Uterus (tissue), 4 donors: ENCODE measurements around the gene STK11IP. TPM values are rescaled to one million over a fixed set of nuclear protein-coding genes. Genes with fewer than 3 reads are reported as not detected.

Experiments
- DNase-seq, 2 donors: peaks; one replicate each; pipeline ENCODE4 v3.0.0-alpha.2; 2019 to 2020
- H3K27ac ChIP-seq, 2 donors: fragments of 200-600 bp; sonication (generic); 1 replicate in 1 of 2; 2 replicates in 1 of 2; pipeline ENCODE4 v1.5.1; 2016 to 2018
- H3K27me3 ChIP-seq, 2 donors: fragments of 200-600 bp; sonication (generic); one replicate each; pipeline ENCODE4 v1.5.1; 2018 to 2019; ENCODE audit warnings: control low read depth in 1 of 2
- H3K36me3 ChIP-seq, 2 donors: fragments of 200-600 bp; sonication (generic); one replicate each; pipeline ENCODE4 v1.5.1; 2019; ENCODE audit warnings: control low read depth in 1 of 2
- H3K4me1 ChIP-seq, 2 donors: fragments of 200-600 bp; sonication (generic); one replicate each; pipeline ENCODE4 v1.5.1; 2018 to 2019; ENCODE audit warnings: control low read depth in 1 of 2
- H3K4me3 ChIP-seq, 2 donors: fragments of 200-600 bp; sonication (generic); 1 replicate in 1 of 2; 2 replicates in 1 of 2; pipeline ENCODE4 v1.5.1; 2018 to 2019; ENCODE audit warnings: mild to moderate bottlenecking in 1 of 2
- H3K9me3 ChIP-seq, 2 donors: fragments of 200-600 bp; sonication (generic); one replicate each; pipeline ENCODE4 v1.5.1; 2019; ENCODE audit warnings: control low read depth in 1 of 2
- POLR2A ChIP-seq, 2 donors: fragments of 450-650 bp; IDR thresholded peaks; one replicate each; pipeline ENCODE4 v1.6.1; 2016; ENCODE audit warnings: antibody characterized with exemption in 2 of 2, mild to moderate bottlenecking in 1 of 2, moderate library complexity in 1 of 2
- intact Hi-C: fragments of 100-400 bp; cut with DNase I; formaldehyde crosslinking; loops from one replicate; pipeline ENCODE4 v1.15.1; 2023; ENCODE audit warnings: low total_unique reads
- total RNA-seq, 4 donors: library from RNA; depleted of rRNA in 3 of 4; stranded (reverse); fragments of >200 nt in 3 of 4; gene quantifications; one replicate each; pipeline versions ENCODE4 v1.1.0 to v1.2.4, GENCODE V29; 2014 to 2023
- TF ChIP-seq, protein P1 (sequence below), 4 experiments: fragments of 200-600 bp in 2 of 4; fragments of 450-650 bp in 2 of 4; sonication (generic) in 2 of 4; IDR thresholded peaks; one replicate each; pipeline ENCODE4 v1.5.1; 2016 to 2019; ENCODE audit warnings: antibody characterized with exemption in 4 of 4, mild to moderate bottlenecking in 2 of 4, moderate library complexity in 1 of 4
- donor health status: DM: yes; HTN: yes; CAD: no.

The STK11IP gene
- total RNA-seq, 4 donors from 2014 or later, result 0.51 to 28.0 (median 13.1) TPM

GRCh38 chr2:219563271-219563928, 34.3 kb upstream of the STK11IP start:
- TF ChIP-seq, protein P1, sequence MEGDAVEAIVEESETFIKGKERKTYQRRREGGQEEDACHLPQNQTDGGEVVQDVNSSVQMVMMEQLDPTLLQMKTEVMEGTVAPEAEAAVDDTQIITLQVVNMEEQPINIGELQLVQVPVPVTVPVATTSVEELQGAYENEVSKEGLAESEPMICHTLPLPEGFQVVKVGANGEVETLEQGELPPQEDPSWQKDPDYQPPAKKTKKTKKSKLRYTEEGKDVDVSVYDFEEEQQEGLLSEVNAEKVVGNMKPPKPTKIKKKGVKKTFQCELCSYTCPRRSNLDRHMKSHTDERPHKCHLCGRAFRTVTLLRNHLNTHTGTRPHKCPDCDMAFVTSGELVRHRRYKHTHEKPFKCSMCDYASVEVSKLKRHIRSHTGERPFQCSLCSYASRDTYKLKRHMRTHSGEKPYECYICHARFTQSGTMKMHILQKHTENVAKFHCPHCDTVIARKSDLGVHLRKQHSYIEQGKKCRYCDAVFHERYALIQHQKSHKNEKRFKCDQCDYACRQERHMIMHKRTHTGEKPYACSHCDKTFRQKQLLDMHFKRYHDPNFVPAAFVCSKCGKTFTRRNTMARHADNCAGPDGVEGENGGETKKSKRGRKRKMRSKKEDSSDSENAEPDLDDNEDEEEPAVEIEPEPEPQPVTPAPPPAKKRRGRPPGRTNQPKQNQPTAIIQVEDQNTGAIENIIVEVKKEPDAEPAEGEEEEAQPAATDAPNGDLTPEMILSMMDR (IDR thresholded peaks at IDR 0.05), result no peak
- no peak for TF ChIP-seq POLR2A (IDR thresholded peaks at IDR 0.05)
- intact Hi-C loops, result loop anchor here (10.0 kb wide), 1 partner anchor 71 kb away; no protein-coding TSS in a partner anchor
- Histone ChIP-seq H3K4me3 (no peak overlapping the region), H3K27me3 (no peaks in the 10 kb centered on the region), H3K4me1 (no peaks in the 10 kb centered on the region), H3K9me3 (no peaks in the 10 kb centered on the region), H3K27ac (no peak overlapping the region), H3K36me3 (no peaks in the 10 kb centered on the region)
- no peak for DNase-seq

GRCh38 chr2:219565130-219566080, 32.3 kb upstream of the STK11IP start:
- H3K36me3 ChIP-seq, result no peaks in the 10 kb centered on the region
- H3K4me3 ChIP-seq, result no peak overlapping the region
- TF ChIP-seq, protein P1 (IDR thresholded peaks at IDR 0.05), result no peak
- TF ChIP-seq POLR2A (IDR thresholded peaks at IDR 0.05), result no peak
- H3K27ac ChIP-seq, result no peak overlapping the region
- intact Hi-C loops, result loop anchor here (10.0 kb wide), 1 partner anchor 69 kb away; no protein-coding TSS in a partner anchor
- peaks cover 0 to 6% of the 10 kb centered on the region in 2 donors for H3K4me1 ChIP-seq
- H3K9me3 ChIP-seq, result no peaks in the 10 kb centered on the region
- no peaks in the 10 kb centered on the region for H3K27me3 ChIP-seq
- no peak for DNase-seq

GRCh38 chr2:219566640-219567039, 31.0 kb upstream of the STK11IP start:
- no peak for DNase-seq
- peaks cover 0 to 6% of the 10 kb centered on the region in 2 donors for H3K4me1 ChIP-seq
- no peak for TF ChIP-seq POLR2A (IDR thresholded peaks at IDR 0.05)
- TF ChIP-seq, protein P1 (IDR thresholded peaks at IDR 0.05), result no peak
- H3K9me3 ChIP-seq, result no peaks in the 10 kb centered on the region
- intact Hi-C loops, result loop anchor here (10.0 kb wide), 1 partner anchor 68 kb away; no protein-coding TSS in a partner anchor
- no peak overlapping the region for H3K4me3 ChIP-seq
- no peaks in the 10 kb centered on the region for H3K27me3 ChIP-seq
- H3K27ac ChIP-seq, result no peak overlapping the region
- no peaks in the 10 kb centered on the region for H3K36me3 ChIP-seq

DNA sequence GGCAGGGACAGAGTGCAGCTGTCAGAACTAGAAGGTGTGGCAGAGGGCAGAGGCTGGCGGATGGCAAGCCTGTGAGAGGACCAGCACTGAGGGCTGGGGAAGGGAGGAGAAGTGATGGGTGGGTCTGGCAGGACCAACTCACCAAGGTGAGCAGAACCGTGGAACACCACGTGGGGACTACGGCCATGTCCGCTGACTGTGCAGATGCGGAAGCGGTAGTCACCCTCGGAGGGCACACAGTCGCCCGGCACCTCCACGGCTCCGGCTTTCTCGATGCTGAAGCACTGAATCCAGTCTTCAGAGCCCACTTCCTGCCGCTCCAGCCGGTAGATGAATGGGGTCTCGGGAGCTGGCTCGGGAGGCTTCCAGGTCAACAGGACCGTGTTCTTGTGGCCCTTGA, 30.5 kb upstream of the STK11IP start:
- no peaks in the 10 kb centered on the region for H3K36me3 ChIP-seq
- no peaks in the 10 kb centered on the region for H3K9me3 ChIP-seq
- peaks cover 0 to 6% of the 10 kb centered on the region in 2 donors for H3K4me1 ChIP-seq
- no peak overlapping the region for H3K27ac ChIP-seq
- no peaks in the 10 kb centered on the region for H3K27me3 ChIP-seq
- intact Hi-C loops, result loop anchor here (10.0 kb wide), 1 partner anchor 68 kb away; no protein-coding TSS in a partner anchor
- DNase-seq, result no peak
- TF ChIP-seq, protein P1 (IDR thresholded peaks at IDR 0.05), result no peak
- TF ChIP-seq POLR2A (IDR thresholded peaks at IDR 0.05), result no peak
- H3K4me3 ChIP-seq, result no peak overlapping the region
